ENCODE results near the gene TRIM72. TPM values are rescaled to one million over a fixed set of nuclear protein-coding genes. Genes with fewer than 3 reads are reported as not detected.

The TRIM72 gene
- total and polyA plus RNA-seq, 2 donors (not counting 3 experiments of a cell fraction or from before 2014, with no cell fraction given), result not detected

DNA sequence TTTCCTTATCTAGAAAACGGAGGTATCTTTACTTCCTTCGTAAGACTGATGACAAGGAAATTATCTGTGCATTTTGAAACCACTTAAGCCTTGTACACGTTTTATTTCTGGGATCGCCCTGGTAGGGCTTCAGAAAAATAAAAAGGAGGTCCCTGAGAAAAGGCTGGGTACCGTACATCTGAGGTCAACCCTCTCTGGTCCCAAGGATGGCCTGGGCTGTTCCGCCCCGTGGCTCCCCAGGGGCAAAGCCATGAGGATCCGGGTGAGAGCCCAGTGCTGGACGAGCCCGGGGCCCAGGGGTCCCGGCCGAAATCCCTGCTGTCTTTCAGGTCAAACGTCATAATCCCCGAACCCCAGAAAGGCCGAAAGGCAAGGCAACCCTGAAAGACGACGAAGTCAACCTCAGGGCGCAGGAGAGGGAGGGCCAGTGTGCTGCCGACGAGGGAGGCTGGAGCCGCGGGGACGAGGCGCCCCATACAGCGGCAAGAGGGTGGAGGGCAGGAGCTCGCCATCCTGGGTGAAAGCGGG is 34.6 kb upstream of the TRIM72 start:
- Histone ChIP-seq H3K79me2 (ENCODE audit: control insufficient read depth, insufficient read depth, low read length) (peaks cover 43% of the 10 kb centered on the region), H3K4me2 (ENCODE audit: insufficient read depth, low read length) (peak overlapping the region; percentile 76), H3K4me1 (ENCODE audit: control insufficient read depth, extremely low read depth, insufficient read depth, low read length) (peaks cover 22% of the 10 kb centered on the region), H3K27ac (ENCODE audit: insufficient read depth, low read depth, low read length) (peak overlapping the region; percentile 91), H3K9me1 (replicated peaks; ENCODE audit: control insufficient read depth, extremely low read depth, insufficient read depth, low read length) (no peaks in the 10 kb centered on the region), H3K4me3 (replicated peaks in 1 of 3; ENCODE audit: insufficient read depth in 1 of 3, low read depth in 1 of 3, low read length in 3 of 3) (peak overlapping the region; percentile 35 to 100 (median 95)), H4K20me1 (replicated peaks; ENCODE audit: control insufficient read depth, extremely low read depth, insufficient read depth, low read length) (peaks cover 15% of the 10 kb centered on the region), H2AFZ (ENCODE audit: low read depth, low read length) (peak overlapping the region; percentile 81), H3K36me3 (ENCODE audit: control insufficient read depth in 2 of 2, extremely low read depth in 1 of 2, insufficient read depth in 2 of 2, low read length in 2 of 2) (peaks cover 13 to 14% of the 10 kb centered on the region in 2 experiments), H3K9me3 (replicated peaks; ENCODE audit: control insufficient read depth, insufficient read depth, low read length) (no peaks in the 10 kb centered on the region), H3K27me3 (ENCODE audit: control insufficient read depth in 2 of 2, insufficient read depth in 2 of 2, low read length in 2 of 2) (no peaks in the 10 kb centered on the region), H3K9ac (replicated peaks; ENCODE audit: extremely low read depth, insufficient read depth, low read length) (peak overlapping the region; percentile 93)
- peak; percentile 12 for FAIRE-seq
- no peak for TF ChIP-seq MYC (IDR thresholded peaks at IDR 0.05; ENCODE audit: low read depth, low read length)
- no peak for TF ChIP-seq GATA2 (IDR thresholded peaks at IDR 0.05; ENCODE audit: insufficient read depth, insufficient read length, low read depth, low read length)
- no peak for TF ChIP-seq FOS (IDR thresholded peaks at IDR 0.05; ENCODE audit: borderline replicate concordance, insufficient read depth, low read length)
- no peak for TF ChIP-seq EZH2 (IDR thresholded peaks at IDR 0.05; ENCODE audit: borderline replicate concordance, low read depth, low read length, severe bottlenecking)
- no peak for TF ChIP-seq JUN (IDR thresholded peaks at IDR 0.05; ENCODE audit: borderline replicate concordance, insufficient read depth, insufficient read length, low read depth)
- TF ChIP-seq POLR2A (IDR thresholded peaks at IDR 0.05; ENCODE audit: low read depth, low read length), result no peak
- TF ChIP-seq, protein P1, sequence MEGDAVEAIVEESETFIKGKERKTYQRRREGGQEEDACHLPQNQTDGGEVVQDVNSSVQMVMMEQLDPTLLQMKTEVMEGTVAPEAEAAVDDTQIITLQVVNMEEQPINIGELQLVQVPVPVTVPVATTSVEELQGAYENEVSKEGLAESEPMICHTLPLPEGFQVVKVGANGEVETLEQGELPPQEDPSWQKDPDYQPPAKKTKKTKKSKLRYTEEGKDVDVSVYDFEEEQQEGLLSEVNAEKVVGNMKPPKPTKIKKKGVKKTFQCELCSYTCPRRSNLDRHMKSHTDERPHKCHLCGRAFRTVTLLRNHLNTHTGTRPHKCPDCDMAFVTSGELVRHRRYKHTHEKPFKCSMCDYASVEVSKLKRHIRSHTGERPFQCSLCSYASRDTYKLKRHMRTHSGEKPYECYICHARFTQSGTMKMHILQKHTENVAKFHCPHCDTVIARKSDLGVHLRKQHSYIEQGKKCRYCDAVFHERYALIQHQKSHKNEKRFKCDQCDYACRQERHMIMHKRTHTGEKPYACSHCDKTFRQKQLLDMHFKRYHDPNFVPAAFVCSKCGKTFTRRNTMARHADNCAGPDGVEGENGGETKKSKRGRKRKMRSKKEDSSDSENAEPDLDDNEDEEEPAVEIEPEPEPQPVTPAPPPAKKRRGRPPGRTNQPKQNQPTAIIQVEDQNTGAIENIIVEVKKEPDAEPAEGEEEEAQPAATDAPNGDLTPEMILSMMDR (IDR thresholded peaks at IDR 0.05; ENCODE audit: extremely low read depth in 1 of 2, insufficient read depth in 1 of 2, low read depth in 1 of 2, low read length in 2 of 2), result no peak
- no peak for TF ChIP-seq MAX (IDR thresholded peaks at IDR 0.05; ENCODE audit: insufficient read depth, insufficient read length)
- TF ChIP-seq POLR2AphosphoS5 (IDR thresholded peaks at IDR 0.05; ENCODE audit: insufficient read depth, low read depth, low read length), result no peak
- DNase-seq (ENCODE audit: low read depth, low spot score), result no peak
- POLR2A ChIA-PET, result interaction anchor here (0.8 to 2.2 kb wide), 14 partner anchors 10 to 281 kb away, joined by 3 to 37 read pairs (median 6); partner anchors contain the start of genes HSD3B7, KAT8, ZNF646 and ZNF668
- intact Hi-C loops (cut with micrococcal nuclease), result loop anchor here (1.0 kb wide), 1 partner anchor 689 kb away; no protein-coding TSS in a partner anchor
- CTCF ChIA-PET, result interaction anchor here (1.3 to 1.7 kb wide), 2 partner anchors 37 to 263 kb away, joined by 4 to 20 read pairs; partner anchors contain the start of gene ZNF843
- dilution Hi-C loops (cut with MboI; ENCODE audit: extremely low pct_ligation_motif_present, low sequenced_read_pairs), result no loop called here
- TSS peak; percentile 79 for BruUV-seq (replicated peaks)

All from endothelial cell of umbilical vein (primary cell).